ENCODE measurements around the gene ADAD2. TPM values are rescaled to one million over a fixed set of nuclear protein-coding genes. Genes with fewer than 3 reads are reported as not detected.
A peak's percentile ranks its signal among the peaks of the same experiment; 100 is the strongest.

The ADAD2 gene
- total and polyA plus RNA-seq, 2 of the 4 experiments (the other 2 are of a cell fraction): not detected

- Histone ChIP-seq H3K4me2 (ENCODE audit: low read depth, low read length) (no peak overlapping the region), H2BK5ac (ENCODE audit: low read depth, low read length, poor library complexity, severe bottlenecking) (no peak overlapping the region), H3K4ac (ENCODE audit: low read depth, low read length) (no peak overlapping the region), H4K8ac (ENCODE audit: low read depth in 2 of 2, low read length in 2 of 2) (no peak overlapping the region), H2AFZ (replicated peaks; ENCODE audit: low read length, poor library complexity) (no peak overlapping the region), H3K9me1 (ENCODE audit: insufficient read depth, low read length) (no peaks in the 10 kb centered on the region), H3K36me3 (ENCODE audit: control insufficient read depth, insufficient read depth, low read length) (no peaks in the 10 kb centered on the region), H4K20me1 (ENCODE audit: insufficient read depth, low read length) (no peaks in the 10 kb centered on the region), H4K91ac (ENCODE audit: insufficient read depth, low read depth, low read length) (no peak overlapping the region), H3K79me1 (ENCODE audit: low read depth in 1 of 2, low read length in 2 of 2) (no peaks in the 10 kb centered on the region), H2AK9ac (replicated peaks; ENCODE audit: low read depth, low read length, poor library complexity) (no peak overlapping the region), H3K4me3 (ENCODE audit: insufficient read depth, low read depth, low read length) (no peak overlapping the region), H2BK20ac (ENCODE audit: low read depth, low read length) (no peak overlapping the region), H3K14ac (replicated peaks; ENCODE audit: low read depth, low read length) (no peak overlapping the region), H2BK120ac (ENCODE audit: low read depth, low read length) (no peak overlapping the region), H3K9me3 (ENCODE audit: control insufficient read depth, insufficient read depth, low read length) (0 out of 2 replicates have a peak, but pooled peaks cover 2% of the 10 kb centered on the region), H2AK5ac (ENCODE audit: low read depth, low read length) (no peak overlapping the region), H2BK15ac (ENCODE audit: low read depth, low read length) (no peak overlapping the region), H3K56ac (ENCODE audit: extremely low read depth, insufficient read depth, low read length) (no peak overlapping the region), H4K5ac (ENCODE audit: low read depth, low read length) (no peak overlapping the region), H3K4me1 (ENCODE audit: control insufficient read depth, insufficient read depth, low read length) (no peaks in the 10 kb centered on the region; the same call in 1 of the 2 replicates), H3K23ac (ENCODE audit: low read depth, low read length) (no peak overlapping the region), H3K27me3 (ENCODE audit: control insufficient read depth, insufficient read depth, low read length) (peaks cover 69% of the 10 kb centered on the region), H3K9ac (ENCODE audit: low read depth, low read length) (no peak overlapping the region), H3K18ac (ENCODE audit: low read depth, low read length) (no peak overlapping the region), H3K27ac (ENCODE audit: insufficient read depth, low read length) (no peak overlapping the region)
- BruUV-seq (replicated peaks): no TSS peak
- POLR2A ChIA-PET (ENCODE audit: unreplicated experiment): no interaction called here
- dilution Hi-C loops (cut with HindIII; ENCODE audit: low sequenced_read_pairs, unreplicated experiment): no loop called here
- ATAC-seq (ENCODE audit: low read depth) (peak; percentile 37; the same call in 1 of the 2 replicates), DNase-seq (peak; percentile 4)
- intact Hi-C loops (cut with micrococcal nuclease): no loop called here
- TF ChIP-seq RAD21 (IDR thresholded peaks at IDR 0.05; ENCODE audit: low read length) (peak; percentile 33), FOS (IDR thresholded peaks at IDR 0.05; ENCODE audit: low read depth, low read length) (no peak), RFX5 (IDR thresholded peaks at IDR 0.05; ENCODE audit: low read depth, low read length) (no peak)
- 3% methylated on average over 3 of the region's 10 CpGs; no CpG with 5 or more reads in 1 of the 2 experiments for WGBS, 2 experiments (ENCODE audit: extremely low coverage in 2 of 2, insufficient read length in 1 of 2)
- CTCF ChIA-PET: no interaction called here
- in situ Hi-C loops (cut with MboI; ENCODE audit: low sequenced_read_pairs): no loop called here
Observed at GRCh38 chr16:84239141-84239769, 48.3 kb downstream of the ADAD2 start.

All from IMR-90 (cell line).